ENCODE data around the gene ZNF335.

- TF ChIP-seq POLR2AphosphoS2 (IDR thresholded peaks at IDR 0.05; ENCODE audit: low read depth, low read length): no peak
- no peak for TF ChIP-seq SETDB1 (CRISPR knock-in tag; IDR thresholded peaks at IDR 0.05; ENCODE audit: borderline replicate concordance)
- TF ChIP-seq MXD4 (CRISPR knock-in tag; IDR thresholded peaks at IDR 0.05): no peak
- TF ChIP-seq CTCF (CRISPR knock-in tag; IDR thresholded peaks at IDR 0.05): no peak
- TF ChIP-seq YY1 (IDR thresholded peaks at IDR 0.05; ENCODE audit: insufficient read depth, insufficient replicate concordance, low read depth, low read length): no peak
- TF ChIP-seq PCBP2 (optimal IDR thresholded peaks at IDR 0.05; ENCODE audit: low read depth, low read length, poor library complexity, severe bottlenecking): no peak
- no peak for TF ChIP-seq ZNF644 (CRISPR knock-in tag; IDR thresholded peaks at IDR 0.05; ENCODE audit: low read depth)
- TF ChIP-seq CHD2 (IDR thresholded peaks at IDR 0.05; ENCODE audit: low read depth, low read length): no peak
- TF ChIP-seq FOXP1 (IDR thresholded peaks at IDR 0.05): no peak
- TF ChIP-seq FOXP1 (CRISPR knock-in tag; IDR thresholded peaks at IDR 0.05): no peak
Measured at GRCh38 chr20:45975686-45976085, 3.7 kb upstream of the ZNF335 start.

All from HepG2 (cell line).